Measurements from ENCODE around the gene KLK14.

The KLK14 gene

DNA sequence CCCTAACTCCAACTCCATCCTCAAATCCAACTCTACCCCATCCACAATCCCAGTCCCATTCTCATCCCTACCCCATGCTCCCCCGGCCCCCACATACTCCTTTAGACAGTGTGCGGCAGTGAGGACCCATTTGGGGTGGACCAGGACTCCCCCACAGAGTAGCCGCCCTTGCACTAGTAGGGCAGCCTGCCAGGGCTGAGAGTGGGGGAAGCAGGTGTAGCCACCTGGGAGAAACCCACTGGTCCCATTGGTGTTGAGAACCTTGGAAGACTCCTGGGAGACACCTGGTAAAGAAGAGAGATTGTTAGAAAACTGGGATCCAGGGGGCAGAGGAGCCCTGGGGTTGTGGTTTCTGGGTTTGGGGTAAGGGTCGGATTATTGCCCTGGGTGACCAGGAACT is 22.4 kb downstream of the KLK14 start:
- no peak overlapping the region for H3K27ac ChIP-seq (ENCODE audit: low read depth, low read length)
- no peak overlapping the region for H3K4me3 ChIP-seq (ENCODE audit: low read depth, low read length)
- H3K79me2 ChIP-seq (ENCODE audit: control insufficient read depth, insufficient read depth, low read length, poor library complexity) = no peaks in the 10 kb centered on the region

DNA sequence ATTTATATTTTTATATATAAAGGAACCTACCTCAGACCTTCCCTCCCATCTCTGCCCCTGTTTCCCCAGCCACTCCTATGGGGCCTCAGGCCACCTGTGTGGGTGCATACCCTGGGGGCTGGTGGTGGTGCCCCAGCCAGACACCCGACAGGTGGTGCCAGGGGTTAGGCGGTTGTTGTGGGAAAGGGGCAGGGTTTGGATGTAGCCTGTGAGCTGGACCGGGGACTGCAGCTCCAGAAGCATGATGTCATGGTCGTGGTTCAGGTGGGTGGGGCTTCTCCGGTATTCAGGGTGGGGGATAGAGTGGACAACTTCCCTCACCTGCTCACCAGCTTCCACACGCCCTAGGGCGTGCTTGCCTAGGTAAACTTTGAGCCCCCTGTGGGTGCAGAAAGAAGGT is 23.0 kb downstream of the KLK14 start:
- no CpG with 5 or more reads among the region's 7 CpGs for WGBS (ENCODE audit: extremely low coverage, insufficient coverage, insufficient read length)
- DNase-seq = no peak
- Histone ChIP-seq H3K4me1 (ENCODE audit: control insufficient read depth in 1 of 2, insufficient read depth in 2 of 2, low read length in 2 of 2) (peaks cover 0 to 2% of the 10 kb centered on the region in 2 experiments), H2BK120ac (ENCODE audit: insufficient read depth, low read length, poor library complexity) (no peak overlapping the region), H3K23ac (ENCODE audit: low read length) (no peak overlapping the region), H3K79me2 (ENCODE audit: control insufficient read depth, insufficient read depth, low read length, poor library complexity) (no peaks in the 10 kb centered on the region), H3K14ac (ENCODE audit: low read length) (no peak overlapping the region), H2BK12ac (ENCODE audit: low read length) (no peak overlapping the region), H3K36me3 (ENCODE audit: control insufficient read depth in 1 of 2, insufficient read depth in 2 of 2, low read length in 2 of 2) (no peaks in the 10 kb centered on the region), H3K79me1 (ENCODE audit: low read length) (no peaks in the 10 kb centered on the region), H3K4me2 (ENCODE audit: low read length) (no peak overlapping the region), H3K9ac (ENCODE audit: low read length) (no peak overlapping the region), H2AK5ac (ENCODE audit: low read length) (no peak overlapping the region), H4K91ac (ENCODE audit: low read depth, low read length) (no peak overlapping the region), H2AFZ (ENCODE audit: insufficient read depth, low read length, poor library complexity) (no peak overlapping the region), H3K9me3 (ENCODE audit: insufficient read depth, low read depth, low read length) (no peaks in the 10 kb centered on the region), H3K4ac (ENCODE audit: low read depth, low read length) (no peak overlapping the region), H4K12ac (ENCODE audit: low read depth, low read length) (no peak overlapping the region), H2BK5ac (ENCODE audit: low read depth, low read length, poor library complexity) (no peak overlapping the region), H3K27me3 (ENCODE audit: insufficient read depth, low read length) (no peaks in the 10 kb centered on the region), H3K27ac (ENCODE audit: low read depth, low read length) (no peak overlapping the region), H3K18ac (ENCODE audit: low read length) (no peak overlapping the region), H3K4me3 (ENCODE audit: low read depth, low read length) (no peak overlapping the region), H4K8ac (ENCODE audit: low read depth, low read length) (no peak overlapping the region)

More for the DNA sequence above, 22.4 kb downstream of the KLK14 start:
- Histone ChIP-seq H3K18ac (ENCODE audit: low read length) (no peak overlapping the region), H3K4me2 (ENCODE audit: low read length) (no peak overlapping the region), H3K4ac (ENCODE audit: low read depth, low read length) (no peak overlapping the region), H3K4me1 (ENCODE audit: control insufficient read depth in 1 of 2, insufficient read depth in 2 of 2, low read length in 2 of 2) (peaks cover 0 to 2% of the 10 kb centered on the region in 2 experiments), H3K9me3 (ENCODE audit: insufficient read depth, low read depth, low read length) (no peaks in the 10 kb centered on the region), H4K91ac (ENCODE audit: low read depth, low read length) (no peak overlapping the region), H3K9ac (ENCODE audit: low read length) (no peak overlapping the region), H2BK5ac (ENCODE audit: low read depth, low read length, poor library complexity) (no peak overlapping the region), H3K79me1 (ENCODE audit: low read length) (no peaks in the 10 kb centered on the region), H2AK5ac (ENCODE audit: low read length) (no peak overlapping the region), H4K12ac (ENCODE audit: low read depth, low read length) (no peak overlapping the region), H3K23ac (ENCODE audit: low read length) (no peak overlapping the region), H2BK120ac (ENCODE audit: insufficient read depth, low read length, poor library complexity) (no peak overlapping the region), H4K8ac (ENCODE audit: low read depth, low read length) (no peak overlapping the region), H3K14ac (ENCODE audit: low read length) (no peak overlapping the region), H3K36me3 (ENCODE audit: control insufficient read depth in 1 of 2, insufficient read depth in 2 of 2, low read length in 2 of 2) (no peaks in the 10 kb centered on the region), H3K27me3 (ENCODE audit: insufficient read depth, low read length) (no peaks in the 10 kb centered on the region), H2AFZ (ENCODE audit: insufficient read depth, low read length, poor library complexity) (no peak overlapping the region), H2BK12ac (ENCODE audit: low read length) (no peak overlapping the region)
- DNase-seq = no peak
- 100% methylated on average over 1 of the region's 4 CpGs for WGBS (ENCODE audit: extremely low coverage, insufficient coverage, insufficient read length)

DNA sequence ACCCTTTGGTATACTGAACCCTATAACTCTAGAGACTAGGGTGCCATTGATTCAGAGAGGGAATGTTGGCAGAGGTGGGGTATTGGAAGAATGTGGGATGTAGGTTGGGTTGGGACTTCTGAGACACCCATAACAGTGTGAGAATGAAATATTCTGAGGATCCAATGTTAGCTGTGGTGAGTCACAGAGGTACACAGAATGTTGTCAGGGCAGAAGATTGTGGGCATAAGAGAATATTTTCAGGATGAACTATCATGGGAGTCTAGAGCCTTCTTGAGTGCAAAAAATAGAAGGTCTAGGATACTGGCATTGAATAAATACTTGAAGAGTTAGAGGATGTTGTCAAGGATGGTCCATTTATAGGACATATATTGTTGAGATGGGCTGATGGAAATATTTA is 26.8 kb downstream of the KLK14 start:
- no peaks in the 10 kb centered on the region for H3K27me3 ChIP-seq (ENCODE audit: insufficient read depth, low read length)
- H3K14ac ChIP-seq (ENCODE audit: low read length) = no peak overlapping the region
- H2AFZ ChIP-seq (ENCODE audit: insufficient read depth, low read length, poor library complexity) = no peak overlapping the region
- no peaks in the 10 kb centered on the region for H3K79me2 ChIP-seq (ENCODE audit: control insufficient read depth, insufficient read depth, low read length, poor library complexity)
- no peak overlapping the region for H3K9ac ChIP-seq (ENCODE audit: low read length)
- H2BK120ac ChIP-seq (ENCODE audit: insufficient read depth, low read length, poor library complexity) = no peak overlapping the region
- no peak overlapping the region for H4K8ac ChIP-seq (ENCODE audit: low read depth, low read length)
- H4K91ac ChIP-seq (ENCODE audit: low read depth, low read length) = no peak overlapping the region
- H3K4me2 ChIP-seq (ENCODE audit: low read length) = no peak overlapping the region
- H3K23ac ChIP-seq (ENCODE audit: low read length) = no peak overlapping the region
- no peak overlapping the region for H4K12ac ChIP-seq (ENCODE audit: low read depth, low read length)
- H3K79me1 ChIP-seq (ENCODE audit: low read length) = no peaks in the 10 kb centered on the region
- H2BK12ac ChIP-seq (ENCODE audit: low read length) = no peak overlapping the region
- no peak overlapping the region for H2BK5ac ChIP-seq (ENCODE audit: low read depth, low read length, poor library complexity)
- DNase-seq = no peak
- no peak overlapping the region for H3K4me3 ChIP-seq (ENCODE audit: low read depth, low read length)
- H3K4ac ChIP-seq (ENCODE audit: low read depth, low read length) = no peak overlapping the region
- no peak overlapping the region for H3K27ac ChIP-seq (ENCODE audit: low read depth, low read length)
- no peaks in the 10 kb centered on the region for H3K4me1 ChIP-seq (ENCODE audit: control insufficient read depth in 1 of 2, insufficient read depth in 2 of 2, low read length in 2 of 2)
- H3K18ac ChIP-seq (ENCODE audit: low read length) = no peak overlapping the region
- no peaks in the 10 kb centered on the region for H3K36me3 ChIP-seq (ENCODE audit: control insufficient read depth in 1 of 2, insufficient read depth in 2 of 2, low read length in 2 of 2)
- H3K9me3 ChIP-seq (ENCODE audit: insufficient read depth, low read depth, low read length) = no peaks in the 10 kb centered on the region
- H2AK5ac ChIP-seq (ENCODE audit: low read length) = no peak overlapping the region

DNA sequence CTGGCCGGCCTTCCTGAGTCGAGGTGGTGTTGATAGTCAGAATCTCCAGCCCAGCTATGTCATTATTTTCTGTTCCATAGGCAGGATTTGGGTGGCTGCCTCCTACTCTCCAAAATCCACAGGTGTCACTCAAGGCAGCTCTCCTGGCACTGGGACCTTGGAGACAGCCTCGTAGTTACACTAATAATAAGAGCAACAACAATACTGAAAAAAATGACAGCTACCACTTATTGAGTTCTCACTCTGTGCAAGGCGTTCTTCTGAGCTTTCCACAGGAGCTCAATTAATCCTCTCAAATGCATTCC is 35.7 kb downstream of the KLK14 start:
- no peak overlapping the region for H4K91ac ChIP-seq (ENCODE audit: low read depth, low read length)
- no peak overlapping the region for H2AFZ ChIP-seq (ENCODE audit: insufficient read depth, low read length, poor library complexity)
- H3K9ac ChIP-seq (ENCODE audit: low read length) = no peak overlapping the region
- no peaks in the 10 kb centered on the region for H3K9me3 ChIP-seq (ENCODE audit: insufficient read depth, low read depth, low read length)
- no peak overlapping the region for H4K12ac ChIP-seq (ENCODE audit: low read depth, low read length)
- H2BK12ac ChIP-seq (ENCODE audit: low read length) = no peak overlapping the region
- no CpG with 5 or more reads among the region's 4 CpGs for WGBS (ENCODE audit: extremely low coverage, insufficient coverage, insufficient read length)
- no peak overlapping the region for H3K4ac ChIP-seq (ENCODE audit: low read depth, low read length)
- H3K27me3 ChIP-seq (ENCODE audit: insufficient read depth, low read length) = no peaks in the 10 kb centered on the region
- H3K4me2 ChIP-seq (ENCODE audit: low read length) = no peak overlapping the region
- no peak overlapping the region for H2BK5ac ChIP-seq (ENCODE audit: low read depth, low read length, poor library complexity)
- H3K79me2 ChIP-seq (ENCODE audit: control insufficient read depth, insufficient read depth, low read length, poor library complexity) = no peaks in the 10 kb centered on the region
- no peak overlapping the region for H3K27ac ChIP-seq (ENCODE audit: low read depth, low read length)
- H3K4me1 ChIP-seq (ENCODE audit: control insufficient read depth in 1 of 2, insufficient read depth in 2 of 2, low read length in 2 of 2) = no peaks in the 10 kb centered on the region
- H3K36me3 ChIP-seq (ENCODE audit: control insufficient read depth in 1 of 2, insufficient read depth in 2 of 2, low read length in 2 of 2) = no peaks in the 10 kb centered on the region
- no peak overlapping the region for H4K8ac ChIP-seq (ENCODE audit: low read depth, low read length)
- H3K79me1 ChIP-seq (ENCODE audit: low read length) = no peaks in the 10 kb centered on the region
- no peak overlapping the region for H3K4me3 ChIP-seq (ENCODE audit: low read depth, low read length)
- no peak overlapping the region for H2AK5ac ChIP-seq (ENCODE audit: low read length)
- no peak overlapping the region for H3K23ac ChIP-seq (ENCODE audit: low read length)
- DNase-seq = no peak
- no peak overlapping the region for H3K18ac ChIP-seq (ENCODE audit: low read length)
- no peak overlapping the region for H2BK120ac ChIP-seq (ENCODE audit: insufficient read depth, low read length, poor library complexity)
- H3K14ac ChIP-seq (ENCODE audit: low read length) = no peak overlapping the region

DNA sequence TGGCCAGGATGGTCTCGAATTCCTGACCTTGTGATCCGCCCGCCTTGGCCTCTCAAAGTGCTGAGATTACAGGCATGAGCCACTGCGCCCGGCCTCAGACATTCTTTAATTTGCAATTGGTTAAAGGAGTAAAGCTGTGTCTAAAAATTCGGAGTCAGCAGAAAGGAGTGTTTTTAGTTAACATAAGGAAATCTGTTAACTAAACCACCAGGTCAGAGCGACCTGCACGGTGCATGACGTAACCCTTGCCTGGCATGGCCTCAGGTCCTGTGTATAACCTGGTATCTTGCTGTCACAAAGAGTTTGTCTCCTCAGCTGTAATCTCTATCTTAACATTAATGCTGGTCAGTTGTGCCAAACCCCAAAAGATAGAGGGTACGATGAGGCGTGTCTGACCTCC is 38.4 kb downstream of the KLK14 start:
- Histone ChIP-seq H4K12ac (ENCODE audit: low read depth, low read length) (no peak overlapping the region), H3K79me2 (ENCODE audit: control insufficient read depth, insufficient read depth, low read length, poor library complexity) (no peaks in the 10 kb centered on the region), H3K18ac (ENCODE audit: low read length) (no peak overlapping the region), H3K4me1 (ENCODE audit: control insufficient read depth in 1 of 2, insufficient read depth in 2 of 2, low read length in 2 of 2) (no peaks in the 10 kb centered on the region), H3K23ac (ENCODE audit: low read length) (no peak overlapping the region), H3K9ac (ENCODE audit: low read length) (no peak overlapping the region), H4K8ac (ENCODE audit: low read depth, low read length) (no peak overlapping the region), H3K14ac (ENCODE audit: low read length) (no peak overlapping the region), H3K36me3 (ENCODE audit: control insufficient read depth in 1 of 2, insufficient read depth in 2 of 2, low read length in 2 of 2) (no peaks in the 10 kb centered on the region), H2BK5ac (ENCODE audit: low read depth, low read length, poor library complexity) (no peak overlapping the region), H4K91ac (ENCODE audit: low read depth, low read length) (no peak overlapping the region), H2BK120ac (ENCODE audit: insufficient read depth, low read length, poor library complexity) (no peak overlapping the region), H3K27ac (ENCODE audit: low read depth, low read length) (no peak overlapping the region), H3K4me2 (ENCODE audit: low read length) (no peak overlapping the region), H2BK12ac (ENCODE audit: low read length) (no peak overlapping the region), H3K27me3 (ENCODE audit: insufficient read depth, low read length) (no peaks in the 10 kb centered on the region), H2AK5ac (ENCODE audit: low read length) (no peak overlapping the region), H3K79me1 (ENCODE audit: low read length) (no peaks in the 10 kb centered on the region), H3K9me3 (ENCODE audit: insufficient read depth, low read depth, low read length) (no peaks in the 10 kb centered on the region), H2AFZ (ENCODE audit: insufficient read depth, low read length, poor library complexity) (no peak overlapping the region), H3K4me3 (ENCODE audit: low read depth, low read length) (no peak overlapping the region), H3K4ac (ENCODE audit: low read depth, low read length) (no peak overlapping the region)
- no CpG with 5 or more reads among the region's 11 CpGs for WGBS (ENCODE audit: extremely low coverage, insufficient coverage, insufficient read length)
- DNase-seq = no peak

Data from trophoblast cell (in vitro differentiated cells and primary cell).